ENCODE results near the gene COL4A2. TPM values are rescaled to one million over a fixed set of nuclear protein-coding genes. Genes with fewer than 3 reads are reported as not detected.

COL4A2 gene
- total RNA-seq, 6 experiments from 2014 or later = 8.4 to 65.8 (median 42.5) TPM

GRCh38 chr13:110382830-110383229, 75.7 kb downstream of the COL4A2 start:
- no peak for TF ChIP-seq CTCF (IDR thresholded peaks at IDR 0.05)
- TF ChIP-seq POLR2A (IDR thresholded peaks at IDR 0.05) = no peak
- intact Hi-C loops (cut with DNase I) = no loop called here
- Histone ChIP-seq H3K36me3 (no peaks in the 10 kb centered on the region), H3K4me3 (no peak overlapping the region), H3K9me3 (no peaks in the 10 kb centered on the region), H3K27me3 (no peaks in the 10 kb centered on the region), H3K4me1 (no peaks in the 10 kb centered on the region), H3K27ac (no peak overlapping the region)
- 73% methylated on average over 4 of the region's 4 CpGs for WGBS (ENCODE audit: insufficient coverage, low coverage, low lambda C conversion rate, missing lambda C conversion rate)
- no peak for ATAC-seq
- no peak for DNase-seq

GRCh38 chr13:110387451-110388107, 80.5 kb downstream of the COL4A2 start:
- Histone ChIP-seq H3K4me3 (no peak overlapping the region), H3K9me3 (no peaks in the 10 kb centered on the region), H3K36me3 (no peaks in the 10 kb centered on the region), H3K27me3 (no peaks in the 10 kb centered on the region), H3K27ac (peak overlapping the region in 1 of 3 donors; percentile 47), H3K4me1 (no peaks in the 10 kb centered on the region)
- WGBS (ENCODE audit: insufficient coverage, low coverage, low lambda C conversion rate, missing lambda C conversion rate) = 49% methylated on average over 15 of the region's 25 CpGs
- intact Hi-C loops (cut with DNase I) = no loop called here
- no peak for TF ChIP-seq POLR2A (IDR thresholded peaks at IDR 0.05)
- no peak for TF ChIP-seq CTCF (IDR thresholded peaks at IDR 0.05)
- DNase-seq (no peak), ATAC-seq (peak; percentile 40 to 80 (median 54))

GRCh38 chr13:110388108-110388943, 81.2 kb downstream of the COL4A2 start:
- Histone ChIP-seq H3K27ac (peak overlapping the region in 1 of 3 donors; percentile 47), H3K9me3 (no peaks in the 10 kb centered on the region), H3K4me3 (no peak overlapping the region), H3K36me3 (no peaks in the 10 kb centered on the region), H3K27me3 (no peaks in the 10 kb centered on the region), H3K4me1 (no peaks in the 10 kb centered on the region)
- whole genome bisulfite sequencing (ENCODE audit: insufficient coverage, low coverage, low lambda C conversion rate, missing lambda C conversion rate) = 41% methylated on average over 8 of the region's 19 CpGs
- DNase-seq (no peak), ATAC-seq (peak in 1 of 4 donors; percentile 36)
- TF ChIP-seq CTCF (IDR thresholded peaks at IDR 0.05) = no peak
- TF ChIP-seq POLR2A (IDR thresholded peaks at IDR 0.05) = no peak
- intact Hi-C loops (cut with DNase I) = no loop called here

GRCh38 chr13:110390567-110390966, 83.5 kb downstream of the COL4A2 start:
- Histone ChIP-seq H3K27me3 (no peaks in the 10 kb centered on the region), H3K9me3 (no peaks in the 10 kb centered on the region), H3K4me3 (no peak overlapping the region), H3K36me3 (no peaks in the 10 kb centered on the region), H3K4me1 (no peaks in the 10 kb centered on the region), H3K27ac (no peak overlapping the region)
- DNase-seq = no peak
- intact Hi-C loops (cut with DNase I) = no loop called here
- TF ChIP-seq CTCF (IDR thresholded peaks at IDR 0.05) = no peak
- ATAC-seq = no peak
- WGBS (ENCODE audit: insufficient coverage, low coverage, low lambda C conversion rate, missing lambda C conversion rate) = 71% methylated on average over 4 of the region's 5 CpGs

Data from right lobe of liver (tissue), 6 donors.